ENCODE measurements around the gene EDN2.

The EDN2 gene

GRCh38 chr1:41523071-41523470 lies 38.6 kb upstream of the EDN2 start:
- TF ChIP-seq CTCF (IDR thresholded peaks at IDR 0.05; ENCODE audit: borderline replicate concordance, insufficient read depth, low read depth, low read length): no peak
- no peak overlapping the region for H3K4me3 ChIP-seq (ENCODE audit: low read depth, low read length)

- no peak for TF ChIP-seq CTCF (IDR thresholded peaks at IDR 0.05; ENCODE audit: borderline replicate concordance, insufficient read depth, low read depth, low read length)
- no peak overlapping the region for H3K4me3 ChIP-seq (ENCODE audit: low read depth, low read length)
These were observed 37.3 kb upstream of the EDN2 start for GRCh38 chr1:41521766-41522165.

GRCh38 chr1:41520951-41521752 lies 36.7 kb upstream of the EDN2 start:
- H3K4me3 ChIP-seq (ENCODE audit: low read depth, low read length): no peak overlapping the region
- TF ChIP-seq CTCF (IDR thresholded peaks at IDR 0.05; ENCODE audit: borderline replicate concordance, insufficient read depth, low read depth, low read length): no peak

GRCh38 chr1:41519667-41520066 lies 35.2 kb upstream of the EDN2 start:
- no peak for TF ChIP-seq CTCF (IDR thresholded peaks at IDR 0.05; ENCODE audit: borderline replicate concordance, insufficient read depth, low read depth, low read length)
- H3K4me3 ChIP-seq (ENCODE audit: low read depth, low read length): no peak overlapping the region

GRCh38 chr1:41518471-41518870 lies 34.0 kb upstream of the EDN2 start:
- TF ChIP-seq CTCF (IDR thresholded peaks at IDR 0.05; ENCODE audit: borderline replicate concordance, insufficient read depth, low read depth, low read length): no peak
- H3K4me3 ChIP-seq (ENCODE audit: low read depth, low read length): no peak overlapping the region

- TF ChIP-seq CTCF (IDR thresholded peaks at IDR 0.05; ENCODE audit: borderline replicate concordance, insufficient read depth, low read depth, low read length): no peak
- no peak overlapping the region for H3K4me3 ChIP-seq (ENCODE audit: low read depth, low read length)
These were observed 32.6 kb upstream of the EDN2 start for GRCh38 chr1:41517062-41517438.
